ENCODE results near the gene RUNX2. TPM values are rescaled to one million over a fixed set of nuclear protein-coding genes. Genes with fewer than 3 reads are reported as not detected.
A peak's percentile ranks its signal among the peaks of the same experiment; 100 is the strongest.

RUNX2 gene
- polyA plus RNA-seq, 1 of the 3 experiments (the other 2 are of a cell fraction), result 4.4 TPM

GRCh38 chr6:45576648-45577624, 248.8 kb downstream of the RUNX2 start:
- Histone ChIP-seq H2AFZ (ENCODE audit: low read depth) (peak overlapping the region; percentile 71; the same call in 1 of the 2 replicates), H3F3A (replicated peaks; ENCODE audit: insufficient read depth) (peaks cover 2% of the 10 kb centered on the region), H3K4me3 (ENCODE audit: low read depth in 2 of 2, low read length in 1 of 2) (no peak overlapping the region), H3K4me1 (ENCODE audit: control insufficient read depth in 1 of 2, insufficient read depth in 2 of 2, low read depth in 1 of 2, low read length in 1 of 2) (peaks cover 0 to 7% of the 10 kb centered on the region in 2 experiments; a peak in 2 of 4 replicates), H3K27ac (ENCODE audit: low read depth in 2 of 2, low read length in 1 of 2) (peak overlapping the region in 1 of 2 experiments; percentile 59; a peak in 2 of 4 replicates), H3K27me3 (ENCODE audit: insufficient read depth) (no peaks in the 10 kb centered on the region), H3K9ac (peak overlapping the region; percentile 12; the same call in 1 of the 2 replicates), H3K36me3 (replicated peaks in 1 of 2; ENCODE audit: control insufficient read depth in 1 of 2, insufficient read depth in 2 of 2, low read length in 1 of 2) (peaks cover 0 to 3% of the 10 kb centered on the region in 2 experiments), H3K9me2 (no peaks in the 10 kb centered on the region), H3K79me2 (ENCODE audit: insufficient read depth) (no peaks in the 10 kb centered on the region), H3K9me3 (0 out of 2 replicates have a peak, but pooled peaks cover 9% of the 10 kb centered on the region), H3K4me2 (peak overlapping the region; percentile 36), H4K20me1 (ENCODE audit: insufficient read depth) (no peaks in the 10 kb centered on the region)
- 31% methylated on average over 15 of the region's 15 CpGs for WGBS (ENCODE audit: low lambda C conversion rate)
- TF ChIP-seq NFIC (IDR thresholded peaks at IDR 0.05; ENCODE audit: borderline replicate concordance), result 0 out of 2 replicates have a peak, but pooled peaks have one; percentile 24
- TF ChIP-seq EP300 (IDR thresholded peaks at IDR 0.05; ENCODE audit: borderline replicate concordance in 1 of 2, low read depth in 1 of 2, low read length in 1 of 2), result no peak
- DNase-seq, result no peak
- ChIA-PET POLR2A (no interaction called here), CTCF (no interaction called here)

DNA sequence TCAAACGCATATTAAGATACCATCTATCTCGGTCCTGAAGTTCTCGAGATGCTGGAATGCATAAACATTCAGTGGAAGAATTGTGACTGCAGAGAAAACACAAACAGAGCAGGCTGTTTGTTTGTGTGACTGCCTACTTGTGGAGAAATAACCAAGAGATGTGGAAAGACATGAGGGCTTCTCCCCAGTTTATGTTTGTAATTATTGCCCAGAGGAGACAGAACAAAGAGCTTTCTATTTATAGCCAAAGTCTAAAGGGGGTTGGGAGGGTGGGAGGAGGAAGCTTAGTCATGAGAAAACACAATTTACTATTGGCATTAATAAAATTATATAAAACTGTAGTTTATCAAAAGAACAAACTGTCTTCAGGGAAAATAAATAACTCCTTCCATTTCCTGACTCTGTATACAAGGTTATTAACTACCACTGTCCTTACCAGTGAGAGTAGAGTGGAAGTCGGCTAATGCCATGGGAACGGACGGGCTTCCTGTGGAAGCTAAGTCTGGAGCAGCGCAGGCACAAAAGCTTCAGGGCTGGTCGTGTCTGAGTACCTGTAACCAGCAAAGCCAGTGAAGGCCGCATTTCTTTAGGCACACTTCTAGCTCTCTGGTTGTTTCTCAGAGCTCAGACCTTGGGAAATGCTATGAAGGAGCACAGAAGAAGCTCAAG, 249.8 kb downstream of the RUNX2 start:
- H3K27ac ChIP-seq (ENCODE audit: low read depth in 2 of 2, low read length in 1 of 2), result peak overlapping the region; percentile 11 to 59; a peak in 2 of 4 replicates
- no peak for TF ChIP-seq GATA2 (CRISPR knock-in tag; IDR thresholded peaks at IDR 0.05)
- no peak for TF ChIP-seq NRF1 (IDR thresholded peaks at IDR 0.05; ENCODE audit: low read depth, low read length)
- no peak for TF ChIP-seq CHD2 (IDR thresholded peaks at IDR 0.05; ENCODE audit: low read length, partially characterized antibody)
- TF ChIP-seq USF1 (IDR thresholded peaks at IDR 0.05; ENCODE audit: borderline replicate concordance, low read depth), result no peak
- TF ChIP-seq, protein P1, sequence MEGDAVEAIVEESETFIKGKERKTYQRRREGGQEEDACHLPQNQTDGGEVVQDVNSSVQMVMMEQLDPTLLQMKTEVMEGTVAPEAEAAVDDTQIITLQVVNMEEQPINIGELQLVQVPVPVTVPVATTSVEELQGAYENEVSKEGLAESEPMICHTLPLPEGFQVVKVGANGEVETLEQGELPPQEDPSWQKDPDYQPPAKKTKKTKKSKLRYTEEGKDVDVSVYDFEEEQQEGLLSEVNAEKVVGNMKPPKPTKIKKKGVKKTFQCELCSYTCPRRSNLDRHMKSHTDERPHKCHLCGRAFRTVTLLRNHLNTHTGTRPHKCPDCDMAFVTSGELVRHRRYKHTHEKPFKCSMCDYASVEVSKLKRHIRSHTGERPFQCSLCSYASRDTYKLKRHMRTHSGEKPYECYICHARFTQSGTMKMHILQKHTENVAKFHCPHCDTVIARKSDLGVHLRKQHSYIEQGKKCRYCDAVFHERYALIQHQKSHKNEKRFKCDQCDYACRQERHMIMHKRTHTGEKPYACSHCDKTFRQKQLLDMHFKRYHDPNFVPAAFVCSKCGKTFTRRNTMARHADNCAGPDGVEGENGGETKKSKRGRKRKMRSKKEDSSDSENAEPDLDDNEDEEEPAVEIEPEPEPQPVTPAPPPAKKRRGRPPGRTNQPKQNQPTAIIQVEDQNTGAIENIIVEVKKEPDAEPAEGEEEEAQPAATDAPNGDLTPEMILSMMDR (IDR thresholded peaks at IDR 0.05), result 0 out of 2 replicates have a peak, but pooled peaks have one; percentile 8
- TF ChIP-seq MEF2A (IDR thresholded peaks at IDR 0.05; ENCODE audit: borderline replicate concordance, low read depth), result 0 out of 2 replicates have a peak, but pooled peaks have one; percentile 19
- no peak for TF ChIP-seq ELF1 (IDR thresholded peaks at IDR 0.05)
- TF ChIP-seq RXRA (IDR thresholded peaks at IDR 0.05; ENCODE audit: borderline replicate concordance, low read depth), result no peak
- ChIA-PET CTCF (no interaction called here), POLR2A (no interaction called here)
- peaks cover 0 to 3% of the 10 kb centered on the region in 2 experiments for H3K36me3 ChIP-seq (replicated peaks in 1 of 2; ENCODE audit: control insufficient read depth in 1 of 2, insufficient read depth in 2 of 2, low read length in 1 of 2)
- no peak for DNase-seq
- H3K9me3 ChIP-seq, result 0 out of 2 replicates have a peak, but pooled peaks cover 9% of the 10 kb centered on the region
- no peaks in the 10 kb centered on the region for H3K9me2 ChIP-seq
- no peaks in the 10 kb centered on the region for H4K20me1 ChIP-seq (ENCODE audit: insufficient read depth)
- peaks cover 3% of the 10 kb centered on the region for H3F3A ChIP-seq (replicated peaks; ENCODE audit: insufficient read depth)
- peak overlapping the region; percentile 76 for H2AFZ ChIP-seq (ENCODE audit: low read depth)
- H3K4me3 ChIP-seq (ENCODE audit: low read depth in 2 of 2, low read length in 1 of 2), result no peak overlapping the region
- H3K79me2 ChIP-seq (ENCODE audit: insufficient read depth), result no peaks in the 10 kb centered on the region
- peak overlapping the region; percentile 36 for H3K4me2 ChIP-seq
- H3K27me3 ChIP-seq (ENCODE audit: insufficient read depth), result no peaks in the 10 kb centered on the region
- 25% methylated on average over 9 of the region's 9 CpGs for WGBS (ENCODE audit: low lambda C conversion rate)
- peak overlapping the region; percentile 12; the same call in 1 of the 2 replicates for H3K9ac ChIP-seq
- peaks cover 0 to 7% of the 10 kb centered on the region in 2 experiments; a peak in 2 of 4 replicates for H3K4me1 ChIP-seq (ENCODE audit: control insufficient read depth in 1 of 2, insufficient read depth in 2 of 2, low read depth in 1 of 2, low read length in 1 of 2)
